ENCODE results near the gene PAIP2. TPM values are rescaled to one million over a fixed set of nuclear protein-coding genes. Genes with fewer than 3 reads are reported as not detected.

Gene PAIP2
- total RNA-seq, 1 donor from 2014 or later = 83.3 TPM

Other genes starting within 250 kb of the PAIP2 start
- gene SIL1, start 143.5 kb upstream of the PAIP2 start, total RNA-seq = 31.1 and 40.5 TPM in 2 replicates
- 243 and 258 TPM in 2 replicates for gene MATR3, start 48.1 kb upstream of the PAIP2 start, total RNA-seq
- gene SLC23A1, start 41.4 kb downstream of the PAIP2 start, total RNA-seq = 1.8 and 2.1 TPM in 2 replicates
- gene MZB1, start 48.1 kb downstream of the PAIP2 start, total RNA-seq = 28.3 and 29.1 TPM in 2 replicates
- gene PROB1, start 53.2 kb downstream of the PAIP2 start, total RNA-seq = 8.4 and 9.2 TPM in 2 replicates
- gene SPATA24, start 62.2 kb downstream of the PAIP2 start, total RNA-seq = 4.2 TPM in 2 replicates
- gene DNAJC18, start 97.7 kb downstream of the PAIP2 start, total RNA-seq = 34.2 and 38.6 TPM in 2 replicates
- 1.6 and 1.7 TPM in 2 replicates for gene ECSCR, start 120.9 kb downstream of the PAIP2 start, total RNA-seq
- 0.37 and 0.38 TPM in 2 replicates for gene SMIM33, start 129.2 kb downstream of the PAIP2 start, total RNA-seq
- gene STING1, start 140.9 kb downstream of the PAIP2 start, total RNA-seq = 198 and 201 TPM in 2 replicates
- 272 and 275 TPM in 2 replicates for gene UBE2D2, start 219.5 kb downstream of the PAIP2 start, total RNA-seq

Data from activated CD4-positive, alpha-beta T cell treated with anti-CD3 and anti-CD28 coated beads, Interleukin-2, amount 10 ng/mL, durations not matched to agents 24 days and 14 days (primary cell).